GM12878 (cell line): ENCODE measurements around the gene AIG1. TPM values are rescaled to one million over a fixed set of nuclear protein-coding genes. Genes with fewer than 3 reads are reported as not detected.

Experiments
- ATAC-seq: fragments of 200-7000 bp; cut with Tn5 transposase; 3 replicates; pipeline ENCODE4 v1.9.1; 2020; ENCODE audit warnings: mild to moderate bottlenecking, moderate library complexity
- BruUV-seq: library from RNA; stranded (reverse); fragments of 400-500 nt; replicated peaks from 2 replicates; lab custom pipeline; 2021; lab: Mats Ljungman, UMichigan
- CTCF ChIA-PET: fragments of 300-600 bp; sonication (Branson Sonifier 250); formaldehyde crosslinking; extraction: SDS; loops from one replicate; lab custom pipeline; 2021; ENCODE audit warnings: inconsistent platforms; lab: Yijun Ruan, JAX
- POLR2A ChIA-PET: fragments of 350-600 bp; formaldehyde crosslinking; extraction: SDS; loops from one replicate; lab custom pipeline; 2021; ENCODE audit warnings: inconsistent platforms; lab: Charles Lee
- RAD21 ChIA-PET: fragments of 300-600 bp; sonication (Branson Sonifier 250); formaldehyde crosslinking; loops from one replicate; lab custom pipeline; 2023; ENCODE audit warnings: antibody characterized with exemption; ENCODE audit not compliant: unreplicated experiment; lab: Charles Lee
- SMC1A ChIA-PET: fragments of 300-600 bp; sonication (Branson Sonifier 250); formaldehyde crosslinking; loops from one replicate; lab custom pipeline; 2023; ENCODE audit not compliant: unreplicated experiment, uncharacterized antibody; lab: Charles Lee
- DNase-seq: peaks from one replicate; pipeline ENCODE4 v3.0.0-alpha.2; 2011; ENCODE audit warnings: low read depth, low spot score
- FAIRE-seq: peaks from 3 replicates; lab custom pipeline; 2011; peaks lifted over from hg19 to GRCh38; lab: Jason Lieb, UNC
- H2AFZ ChIP-seq: 2 replicates; pipeline ENCODE4 v1.6.0; 2011; ENCODE audit warnings: low read depth, low read length, control low read depth; ENCODE audit not compliant: control insufficient read depth
- H3K27ac ChIP-seq: 2 replicates; pipeline ENCODE4 v1.5.1; 2011; ENCODE audit warnings: control low read depth; ENCODE audit not compliant: control insufficient read depth, insufficient read depth
- H3K27me3 ChIP-seq, 2 experiments: replicated peaks in 1 of 2; 2 replicates each; pipeline versions ENCODE4 v1.6.0 to v1.6.1; 2011; ENCODE audit warnings: low read length in 1 of 2; ENCODE audit not compliant: control insufficient read depth in 2 of 2, insufficient read depth in 2 of 2
- H3K36me3 ChIP-seq, 2 experiments: 2 replicates each; pipeline ENCODE4 v1.5.1; 2011; ENCODE audit warnings: low read length in 1 of 2; ENCODE audit not compliant: control insufficient read depth in 2 of 2, insufficient read depth in 2 of 2
- H3K4me1 ChIP-seq: 2 replicates; pipeline ENCODE4 v1.6.1; 2011; ENCODE audit warnings: mild to moderate bottlenecking, low read length, moderate library complexity, mixed read lengths; ENCODE audit not compliant: control insufficient read depth, insufficient read depth
- H3K4me2 ChIP-seq: 2 replicates; pipeline ENCODE4 v1.6.0; 2011; ENCODE audit warnings: control low read depth; ENCODE audit not compliant: control insufficient read depth, insufficient read depth
- H3K4me3 ChIP-seq: fragments of 200-600 bp; sonication (generic); 2 replicates; pipeline ENCODE4 v1.5.1; 2016
- H3K79me2 ChIP-seq: 2 replicates; pipeline ENCODE4 v1.6.0; 2011; ENCODE audit warnings: low read length; ENCODE audit not compliant: control insufficient read depth, insufficient read depth
- H3K9ac ChIP-seq: 2 replicates; pipeline ENCODE4 v1.8.0; 2011; ENCODE audit warnings: low read length, control low read depth, mixed read lengths; ENCODE audit not compliant: control insufficient read depth, insufficient read depth
- H3K9me3 ChIP-seq: replicated peaks from 3 replicates; pipeline ENCODE4 v1.5.1; 2011; ENCODE audit warnings: mild to moderate bottlenecking, low read length; ENCODE audit not compliant: control insufficient read depth, insufficient read depth
- H4K20me1 ChIP-seq: 2 replicates; pipeline ENCODE4 v1.6.0; 2011; ENCODE audit not compliant: control insufficient read depth, insufficient read depth
- ASH2L ChIP-seq: fragments of 300-600, 200-600 bp; sonication (generic); IDR thresholded peaks from 2 replicates; pipeline ENCODE4 v1.6.1; 2017; ENCODE audit warnings: low read depth, mild to moderate bottlenecking, borderline replicate concordance
- ATF7 ChIP-seq: fragments of 450-650 bp; IDR thresholded peaks from 2 replicates; pipeline ENCODE4 v1.6.1; 2016; ENCODE audit warnings: low read depth, mild to moderate bottlenecking
- CBFB ChIP-seq: IDR thresholded peaks from 2 replicates; pipeline ENCODE4 v1.6.1; 2016; ENCODE audit warnings: antibody characterized with exemption, low read depth
- GABPA ChIP-seq: IDR thresholded peaks from 2 replicates; pipeline ENCODE4 v1.6.1; 2014; ENCODE audit warnings: antibody characterized with exemption, low read depth, mild to moderate bottlenecking, inconsistent platforms
- JUND ChIP-seq: IDR thresholded peaks from 2 replicates; pipeline ENCODE4 v1.6.1; 2012; ENCODE audit warnings: low read depth, mild to moderate bottlenecking, low read length, improper control_type of control experiment, moderate library complexity
- POLR2A ChIP-seq: IDR thresholded peaks from 2 replicates; pipeline ENCODE4 v1.6.1; 2011; ENCODE audit warnings: low read depth, mild to moderate bottlenecking, low read length
- SIX5 ChIP-seq: IDR thresholded peaks from 2 replicates; pipeline ENCODE4 v1.6.1; 2011; ENCODE audit warnings: mild to moderate bottlenecking, low read depth, low read length, moderate library complexity; ENCODE audit not compliant: severe bottlenecking
- SREBF1 ChIP-seq: IDR thresholded peaks from 2 replicates; pipeline ENCODE4 v1.6.1; 2012; ENCODE audit warnings: mild to moderate bottlenecking, low read length
- SRF ChIP-seq, 2 experiments: IDR thresholded peaks; 2 replicates each; pipeline ENCODE4 v1.6.1; 2011; ENCODE audit warnings: low read depth in 2 of 2, low read length in 2 of 2, mild to moderate bottlenecking in 1 of 2, moderate library complexity in 1 of 2
- SUZ12 ChIP-seq: fragments of 200-600 bp; sonication (generic); IDR thresholded peaks from one replicate; pipeline ENCODE4 v1.6.1; 2018; ENCODE audit warnings: antibody characterized with exemption, mild to moderate bottlenecking; ENCODE audit not compliant: unreplicated experiment
- YBX1 ChIP-seq: fragments of 450-650 bp; IDR thresholded peaks from 2 replicates; pipeline ENCODE4 v1.6.1; 2016; ENCODE audit warnings: antibody characterized with exemption
- ZNF207 ChIP-seq: fragments of 450-650 bp; IDR thresholded peaks from 2 replicates; pipeline ENCODE4 v1.6.1; 2014; ENCODE audit warnings: antibody characterized with exemption, mild to moderate bottlenecking, borderline replicate concordance
- WGBS: methylation state at CpG from one replicate; pipeline ENCODE4 v1.1.6; 2016; ENCODE audit warnings: low lambda C conversion rate; ENCODE audit not compliant: insufficient replicate concordance, insufficient coverage; ENCODE audit errors: missing lambda C conversion rate; 5-methylcytosine and 5-hydroxymethylcytosine counted together
- in situ Hi-C: fragments of 300-500 bp; cut with MboI; formaldehyde crosslinking; loops from 9 replicates; pipeline ENCODE4 v1.14.3; 2018; ENCODE audit warnings: mixed read lengths
- intact Hi-C: fragments of 100-400 bp; cut with micrococcal nuclease; formaldehyde crosslinking; loops from one replicate; pipeline ENCODE4 v1.14.2; 2022; ENCODE audit not compliant: unreplicated experiment
- polyA plus RNA-seq, 11 experiments: library from polyadenylated mRNA; depleted of rRNA in 4 of 11; unstranded in 6 of 11; stranded (reverse) in 5 of 11; fragments of >200 nt; fragmentation: Nextera tagmentation in 4 of 11; fragmentation: Illumina TruSeq in 1 of 11; extraction: Ambion mirVana in 4 of 11; extraction: Trizol in 1 of 11; gene quantifications; 1 replicate in 1 of 11; 2 replicates in 10 of 11; pipeline versions ENCODE4 v1.2.1 to v1.2.3, GENCODE V29; 2011 to 2016; ENCODE audit warnings: inconsistent platforms in 2 of 11, missing spikeins in 2 of 11, low read depth in 1 of 11
- total RNA-seq, 4 experiments: library from RNA; depleted of rRNA in 3 of 4; stranded (reverse); fragments of >200 nt in 3 of 4; fragmentation: Illumina TruSeq in 1 of 4; extraction: Trizol in 1 of 4; gene quantifications; 2 replicates each; pipeline versions ENCODE4 v1.2.1 to v1.2.3, GENCODE V29; 2013 to 2021
- TF ChIP-seq, protein P1 (sequence below), 3 experiments: IDR thresholded peaks in 2 of 3; conservative IDR thresholded peaks in 1 of 3; 2 replicates each; pipeline ENCODE4 v1.5.1; 2011; ENCODE audit warnings: low read depth in 3 of 3, low read length in 3 of 3, mild to moderate bottlenecking in 3 of 3, control low read depth in 2 of 3, moderate library complexity in 2 of 3, inconsistent platforms in 1 of 3, mixed read lengths in 1 of 3; ENCODE audit not compliant: control insufficient read depth in 2 of 3, insufficient read depth in 1 of 3; ENCODE audit errors: extremely low read depth in 1 of 3
- TF ChIP-seq, protein P2 (sequence below): fragments of 450-650 bp; formaldehyde crosslinking; IDR thresholded peaks from 2 replicates; pipeline ENCODE4 v1.4.0; 2020; ENCODE audit warnings: mild to moderate bottlenecking, moderate library complexity

Gene AIG1
- total and polyA plus RNA-seq, 10 of the 15 experiments (the other 5 are each of a cell fraction or from before 2014, with no cell fraction given): 27.0 to 74.5 (median 36.4) TPM

DNA sequence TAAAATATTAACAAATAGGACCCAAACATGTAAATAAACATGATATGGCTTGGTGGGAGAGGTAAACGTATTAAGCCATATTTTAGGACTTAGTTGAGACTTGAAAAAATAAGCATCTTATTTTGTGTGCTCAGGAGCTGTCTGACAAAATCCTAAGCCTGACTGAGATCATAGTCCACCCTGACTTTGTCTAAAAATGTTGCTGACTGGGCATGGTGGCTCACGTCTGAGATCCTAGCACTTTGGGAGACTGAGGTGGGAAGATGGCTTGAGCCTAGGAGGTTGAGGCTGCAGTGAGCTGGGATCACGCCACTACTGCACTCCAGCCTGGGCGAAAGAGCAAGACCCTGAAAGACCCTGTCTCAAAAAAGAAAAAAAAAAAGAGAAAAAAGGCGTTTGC is 52.1 kb downstream of the AIG1 start:
- TF ChIP-seq JUND (no peak), ZNF207 (no peak), SIX5 (no peak), YBX1 (no peak), SREBF1 (no peak), CBFB (no peak), POLR2A (no peak), ATF7 (no peak), SRF (IDR thresholded peaks at IDR 0.05; ENCODE audit: low read depth in 2 of 2, low read length in 2 of 2) (no peak), ASH2L (no peak), GABPA (no peak), SUZ12 (no peak)
- TF ChIP-seq, protein P1, sequence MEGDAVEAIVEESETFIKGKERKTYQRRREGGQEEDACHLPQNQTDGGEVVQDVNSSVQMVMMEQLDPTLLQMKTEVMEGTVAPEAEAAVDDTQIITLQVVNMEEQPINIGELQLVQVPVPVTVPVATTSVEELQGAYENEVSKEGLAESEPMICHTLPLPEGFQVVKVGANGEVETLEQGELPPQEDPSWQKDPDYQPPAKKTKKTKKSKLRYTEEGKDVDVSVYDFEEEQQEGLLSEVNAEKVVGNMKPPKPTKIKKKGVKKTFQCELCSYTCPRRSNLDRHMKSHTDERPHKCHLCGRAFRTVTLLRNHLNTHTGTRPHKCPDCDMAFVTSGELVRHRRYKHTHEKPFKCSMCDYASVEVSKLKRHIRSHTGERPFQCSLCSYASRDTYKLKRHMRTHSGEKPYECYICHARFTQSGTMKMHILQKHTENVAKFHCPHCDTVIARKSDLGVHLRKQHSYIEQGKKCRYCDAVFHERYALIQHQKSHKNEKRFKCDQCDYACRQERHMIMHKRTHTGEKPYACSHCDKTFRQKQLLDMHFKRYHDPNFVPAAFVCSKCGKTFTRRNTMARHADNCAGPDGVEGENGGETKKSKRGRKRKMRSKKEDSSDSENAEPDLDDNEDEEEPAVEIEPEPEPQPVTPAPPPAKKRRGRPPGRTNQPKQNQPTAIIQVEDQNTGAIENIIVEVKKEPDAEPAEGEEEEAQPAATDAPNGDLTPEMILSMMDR (IDR thresholded peaks at IDR 0.05 in 2 of 3, conservative IDR thresholded peaks at IDR 0.05 in 1 of 3; ENCODE audit: control insufficient read depth in 2 of 3, extremely low read depth in 1 of 3, insufficient read depth in 1 of 3, low read depth in 3 of 3, low read length in 3 of 3): no peak
- TF ChIP-seq, protein P2, sequence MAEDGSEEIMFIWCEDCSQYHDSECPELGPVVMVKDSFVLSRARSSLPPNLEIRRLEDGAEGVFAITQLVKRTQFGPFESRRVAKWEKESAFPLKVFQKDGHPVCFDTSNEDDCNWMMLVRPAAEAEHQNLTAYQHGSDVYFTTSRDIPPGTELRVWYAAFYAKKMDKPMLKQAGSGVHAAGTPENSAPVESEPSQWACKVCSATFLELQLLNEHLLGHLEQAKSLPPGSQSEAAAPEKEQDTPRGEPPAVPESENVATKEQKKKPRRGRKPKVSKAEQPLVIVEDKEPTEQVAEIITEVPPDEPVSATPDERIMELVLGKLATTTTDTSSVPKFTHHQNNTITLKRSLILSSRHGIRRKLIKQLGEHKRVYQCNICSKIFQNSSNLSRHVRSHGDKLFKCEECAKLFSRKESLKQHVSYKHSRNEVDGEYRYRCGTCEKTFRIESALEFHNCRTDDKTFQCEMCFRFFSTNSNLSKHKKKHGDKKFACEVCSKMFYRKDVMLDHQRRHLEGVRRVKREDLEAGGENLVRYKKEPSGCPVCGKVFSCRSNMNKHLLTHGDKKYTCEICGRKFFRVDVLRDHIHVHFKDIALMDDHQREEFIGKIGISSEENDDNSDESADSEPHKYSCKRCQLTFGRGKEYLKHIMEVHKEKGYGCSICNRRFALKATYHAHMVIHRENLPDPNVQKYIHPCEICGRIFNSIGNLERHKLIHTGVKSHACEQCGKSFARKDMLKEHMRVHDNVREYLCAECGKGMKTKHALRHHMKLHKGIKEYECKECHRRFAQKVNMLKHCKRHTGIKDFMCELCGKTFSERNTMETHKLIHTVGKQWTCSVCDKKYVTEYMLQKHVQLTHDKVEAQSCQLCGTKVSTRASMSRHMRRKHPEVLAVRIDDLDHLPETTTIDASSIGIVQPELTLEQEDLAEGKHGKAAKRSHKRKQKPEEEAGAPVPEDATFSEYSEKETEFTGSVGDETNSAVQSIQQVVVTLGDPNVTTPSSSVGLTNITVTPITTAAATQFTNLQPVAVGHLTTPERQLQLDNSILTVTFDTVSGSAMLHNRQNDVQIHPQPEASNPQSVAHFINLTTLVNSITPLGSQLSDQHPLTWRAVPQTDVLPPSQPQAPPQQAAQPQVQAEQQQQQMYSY (CRISPR knock-in tag): no peak
- BruUV-seq: no TSS peak
- intact Hi-C loops: no loop called here
- no peak overlapping the region for H3K4me2 ChIP-seq
- no peaks in the 10 kb centered on the region for H3K4me1 ChIP-seq
- DNase-seq: no peak
- no peak for FAIRE-seq
- H3K27me3 ChIP-seq: no peaks in the 10 kb centered on the region
- ChIA-PET RAD21 (no interaction called here), SMC1A (no interaction called here), POLR2A (no interaction called here), CTCF (no interaction called here)
- H3K36me3 ChIP-seq: no peaks in the 10 kb centered on the region
- H2AFZ ChIP-seq: no peak overlapping the region
- H3K27ac ChIP-seq: no peak overlapping the region
- H3K79me2 ChIP-seq: no peaks in the 10 kb centered on the region
- H3K9ac ChIP-seq: no peak overlapping the region
- ATAC-seq: no peak
- 87% methylated on average over 5 of the region's 5 CpGs for whole genome bisulfite sequencing
- H3K4me3 ChIP-seq: no peak overlapping the region
- no peaks in the 10 kb centered on the region for H3K9me3 ChIP-seq
- H4K20me1 ChIP-seq: no peaks in the 10 kb centered on the region
- in situ Hi-C loops: no loop called here
